Sigmoid colon (tissue), 7 donors: Measurements from ENCODE around the gene TRABD2B. TPM values are rescaled to one million over a fixed set of nuclear protein-coding genes. Genes with fewer than 3 reads are reported as not detected.

Experiments
- DNase-seq: peaks from one replicate; pipeline ENCODE4 v3.0.0-alpha.2; 2019
- H3K27ac ChIP-seq, 4 donors: fragments of 200-600 bp; sonication (generic); one replicate each; pipeline ENCODE4 v1.5.1; 2016 to 2019; ENCODE audit warnings: mild to moderate bottlenecking in 1 of 4
- H3K27me3 ChIP-seq, 3 donors: fragments of 200-600 bp; sonication (generic); one replicate each; pipeline ENCODE4 v1.5.1; 2019; ENCODE audit warnings: mild to moderate bottlenecking in 1 of 3
- H3K36me3 ChIP-seq, 4 donors: fragments of 200-600 bp; sonication (generic); one replicate each; pipeline ENCODE4 v1.5.1; 2016 to 2019
- H3K4me1 ChIP-seq, 4 donors: fragments of 200-600 bp; sonication (generic); one replicate each; pipeline ENCODE4 v1.5.1; 2017 to 2019
- H3K4me3 ChIP-seq, 4 donors: fragments of 200-600 bp; sonication (generic); one replicate each; pipeline ENCODE4 v1.5.1; 2017 to 2019; ENCODE audit warnings: mild to moderate bottlenecking in 2 of 4, moderate library complexity in 1 of 4
- H3K9me3 ChIP-seq, 4 donors: fragments of 200-600 bp in 3 of 4; sonication (generic) in 3 of 4; one replicate each; pipeline versions ENCODE4 v1.5.1 to v1.6.1; 2013 to 2019
- EP300 ChIP-seq, 4 donors: sonication (generic); formaldehyde crosslinking; IDR thresholded peaks; one replicate each; pipeline ENCODE4 v1.6.1; 2017; ENCODE audit warnings: antibody characterized with exemption in 4 of 4
- POLR2A ChIP-seq, 2 donors: fragments of 450-650 bp; IDR thresholded peaks; one replicate each; pipeline ENCODE4 v1.6.1; 2016; ENCODE audit warnings: antibody characterized with exemption in 2 of 2, mild to moderate bottlenecking in 2 of 2, moderate library complexity in 2 of 2
- POLR2AphosphoS5 ChIP-seq, 4 donors: sonication (generic); formaldehyde crosslinking; IDR thresholded peaks; one replicate each; pipeline ENCODE4 v1.6.1; 2017; ENCODE audit warnings: antibody characterized with exemption in 4 of 4
- WGBS, 2 donors: extraction: QIAGEN DNeasy Blood & Tissue Kit; methylation state at CpG; one replicate each; pipeline ENCODE4 v1.1.7; 2013; 5-methylcytosine and 5-hydroxymethylcytosine counted together
- intact Hi-C: fragments of 100-400 bp; cut with DNase I; formaldehyde crosslinking; loops from one replicate; pipeline ENCODE4 v1.15.1; 2023
- polyA plus RNA-seq, 3 donors: library from polyadenylated mRNA; stranded (reverse); fragments of 200-250 nt; gene quantifications; one replicate each; pipeline ENCODE4 v1.2.3, GENCODE V29; 2013
- total RNA-seq, 4 donors: library from RNA; depleted of rRNA; stranded (reverse); fragments of >200 nt; gene quantifications; one replicate each; pipeline ENCODE4 v1.1.0, GENCODE V29; 2016
- TF ChIP-seq, protein P1 (sequence below), 4 experiments: fragments of 450-650 bp in 3 of 4; fragments of 200-600 bp in 1 of 4; IDR thresholded peaks; one replicate each; pipeline ENCODE4 v1.5.1; 2016 to 2019; ENCODE audit warnings: antibody characterized with exemption in 4 of 4, mild to moderate bottlenecking in 3 of 4, moderate library complexity in 2 of 4
- donor health status: healthy with polysubstance abuse.
- donor health status: Bipolar disorder and iron deficiency.
- donor health status: healthy.

TRABD2B gene
- total and polyA plus RNA-seq, 7 donors, result 0.63 to 1.8 (median 1.0) TPM; not detected in 1

DNA sequence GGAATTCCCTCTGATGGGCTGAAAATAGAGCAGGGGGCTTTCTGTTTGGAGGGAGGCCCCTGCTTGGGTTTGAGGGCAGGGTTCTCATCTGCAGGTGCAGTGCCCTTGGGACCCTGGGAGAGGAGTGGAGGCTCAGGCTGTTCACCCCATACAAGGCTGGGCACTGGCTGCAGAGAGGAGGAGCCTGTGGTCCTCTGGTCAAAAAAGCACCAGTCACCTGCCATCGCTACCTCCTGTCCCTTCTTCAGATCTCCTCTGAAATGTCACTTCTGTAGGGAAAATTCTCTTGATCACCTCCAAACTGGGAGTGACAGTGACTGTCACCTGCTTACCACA, 108.9 kb downstream of the TRABD2B start:
- 94 to 98% methylated on average over 1 of the region's 1 CpG for WGBS, 2 donors
- intact Hi-C loops, result no loop called here

DNA sequence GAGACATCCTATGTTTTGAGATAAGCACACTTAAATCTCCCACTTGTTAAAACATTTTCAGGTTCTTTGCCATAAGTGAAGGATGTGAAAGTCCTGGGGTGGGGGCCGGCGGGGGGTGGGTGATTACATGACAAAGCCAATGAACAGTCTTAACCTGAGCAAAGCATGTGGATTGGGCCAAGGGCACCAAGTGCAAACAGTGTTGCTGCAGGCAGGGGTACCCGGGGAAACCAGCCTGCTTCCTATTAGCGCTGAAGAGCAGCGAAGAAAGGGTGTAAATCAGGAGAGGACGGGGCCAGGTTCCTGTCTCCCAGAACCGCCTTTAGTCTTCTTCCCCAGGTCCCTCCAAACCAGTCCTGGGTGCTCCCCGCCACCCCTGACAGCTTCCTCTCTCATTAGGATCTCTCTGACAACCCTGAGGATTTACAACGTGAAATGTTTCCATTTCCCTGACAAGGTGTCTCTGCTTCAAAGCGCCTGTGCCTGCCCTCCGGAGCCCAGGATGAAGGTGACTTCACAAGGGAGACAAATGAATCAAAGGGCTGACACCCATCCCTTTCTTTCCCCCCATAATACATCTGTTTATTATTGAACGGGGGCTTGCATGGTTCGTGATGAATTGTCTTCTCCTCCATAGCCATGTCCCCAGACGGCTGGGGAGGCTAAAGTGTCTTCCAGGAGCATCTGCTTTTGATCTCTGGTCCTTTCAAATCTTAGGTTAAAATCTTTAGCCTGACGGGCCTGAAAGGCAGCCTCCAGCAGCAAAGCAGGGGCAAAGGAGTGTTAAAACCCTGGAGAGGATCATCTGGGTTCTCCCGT, 109.5 kb downstream of the TRABD2B start:
- intact Hi-C loops, result no loop called here
- WGBS, 2 donors, result 68 to 79% methylated on average over 16 of the region's 16 CpGs
- Histone ChIP-seq H3K27ac (no peak overlapping the region), H3K27me3 (no peaks in the 10 kb centered on the region), H3K9me3 (no peaks in the 10 kb centered on the region), H3K4me1 (no peaks in the 10 kb centered on the region), H3K4me3 (no peak overlapping the region), H3K36me3 (no peaks in the 10 kb centered on the region)
- no peak for DNase-seq
- TF ChIP-seq POLR2A (IDR thresholded peaks at IDR 0.05), result no peak
- TF ChIP-seq, protein P1, sequence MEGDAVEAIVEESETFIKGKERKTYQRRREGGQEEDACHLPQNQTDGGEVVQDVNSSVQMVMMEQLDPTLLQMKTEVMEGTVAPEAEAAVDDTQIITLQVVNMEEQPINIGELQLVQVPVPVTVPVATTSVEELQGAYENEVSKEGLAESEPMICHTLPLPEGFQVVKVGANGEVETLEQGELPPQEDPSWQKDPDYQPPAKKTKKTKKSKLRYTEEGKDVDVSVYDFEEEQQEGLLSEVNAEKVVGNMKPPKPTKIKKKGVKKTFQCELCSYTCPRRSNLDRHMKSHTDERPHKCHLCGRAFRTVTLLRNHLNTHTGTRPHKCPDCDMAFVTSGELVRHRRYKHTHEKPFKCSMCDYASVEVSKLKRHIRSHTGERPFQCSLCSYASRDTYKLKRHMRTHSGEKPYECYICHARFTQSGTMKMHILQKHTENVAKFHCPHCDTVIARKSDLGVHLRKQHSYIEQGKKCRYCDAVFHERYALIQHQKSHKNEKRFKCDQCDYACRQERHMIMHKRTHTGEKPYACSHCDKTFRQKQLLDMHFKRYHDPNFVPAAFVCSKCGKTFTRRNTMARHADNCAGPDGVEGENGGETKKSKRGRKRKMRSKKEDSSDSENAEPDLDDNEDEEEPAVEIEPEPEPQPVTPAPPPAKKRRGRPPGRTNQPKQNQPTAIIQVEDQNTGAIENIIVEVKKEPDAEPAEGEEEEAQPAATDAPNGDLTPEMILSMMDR (IDR thresholded peaks at IDR 0.05), result no peak
- no peak for TF ChIP-seq EP300 (IDR thresholded peaks at IDR 0.05)
- no peak for TF ChIP-seq POLR2AphosphoS5 (IDR thresholded peaks at IDR 0.05)

More for the DNA sequence above, 108.9 kb downstream of the TRABD2B start:
- no peaks in the 10 kb centered on the region for H3K36me3 ChIP-seq
- TF ChIP-seq POLR2A (IDR thresholded peaks at IDR 0.05), result no peak
- TF ChIP-seq, protein P1 (IDR thresholded peaks at IDR 0.05), result no peak
- TF ChIP-seq EP300 (IDR thresholded peaks at IDR 0.05), result no peak
- TF ChIP-seq POLR2AphosphoS5 (IDR thresholded peaks at IDR 0.05), result no peak
- no peak overlapping the region for H3K4me3 ChIP-seq
- H3K9me3 ChIP-seq, result no peaks in the 10 kb centered on the region
- DNase-seq, result no peak
- no peaks in the 10 kb centered on the region for H3K27me3 ChIP-seq
- H3K4me1 ChIP-seq, result no peaks in the 10 kb centered on the region
- no peak overlapping the region for H3K27ac ChIP-seq

DNA sequence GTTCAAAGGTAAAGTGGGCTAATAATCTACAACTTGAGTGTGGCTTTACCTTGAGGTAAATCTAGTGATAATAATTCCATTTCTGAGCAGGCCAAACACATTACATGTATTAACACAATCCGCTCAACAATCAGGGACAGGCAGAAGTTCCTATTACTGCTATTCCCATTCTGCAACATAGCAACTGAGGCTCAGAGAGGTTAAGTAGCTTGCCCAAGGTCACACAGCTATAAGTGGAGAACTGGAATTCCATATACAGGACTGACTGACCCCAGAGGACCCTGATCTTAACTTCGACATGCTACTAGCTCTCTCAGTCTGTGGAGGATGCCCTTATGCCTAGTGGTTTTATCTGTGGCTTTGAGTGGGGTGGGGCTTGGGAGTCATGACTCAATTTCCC, 110.1 kb downstream of the TRABD2B start:
- peaks cover 0 to 3% (median 0%) of the 10 kb centered on the region in 4 donors for H3K4me1 ChIP-seq
- no peak overlapping the region for H3K27ac ChIP-seq
- no peaks in the 10 kb centered on the region for H3K36me3 ChIP-seq
- WGBS, 2 donors, result 72 to 76% methylated on average over 2 of the region's 2 CpGs
- H3K4me3 ChIP-seq, result no peak overlapping the region
- H3K27me3 ChIP-seq, result no peaks in the 10 kb centered on the region
- TF ChIP-seq, protein P1 (IDR thresholded peaks at IDR 0.05), result no peak
- TF ChIP-seq EP300 (IDR thresholded peaks at IDR 0.05) (no peak), POLR2A (IDR thresholded peaks at IDR 0.05) (no peak), POLR2AphosphoS5 (IDR thresholded peaks at IDR 0.05) (no peak)
- intact Hi-C loops, result no loop called here
- no peak for DNase-seq
- no peaks in the 10 kb centered on the region for H3K9me3 ChIP-seq

DNA sequence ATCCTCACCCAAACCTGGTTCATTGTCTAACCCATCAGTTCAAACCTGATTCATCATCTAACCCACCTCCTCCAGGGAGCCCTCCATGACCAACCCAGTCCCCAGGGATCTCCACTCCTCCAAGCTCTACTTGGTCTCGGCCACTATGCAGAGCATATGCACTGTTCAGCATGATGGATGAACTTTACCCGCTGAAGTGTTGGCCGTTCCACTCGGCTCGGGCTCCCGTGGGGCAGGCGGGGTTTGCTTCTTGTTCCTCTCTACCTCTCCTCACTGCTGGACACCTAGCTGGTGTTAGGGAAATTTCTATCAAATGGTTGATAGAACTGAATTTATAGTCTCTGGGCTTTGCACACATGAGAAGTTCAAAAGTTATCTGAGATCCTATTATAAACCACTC, 111.0 kb downstream of the TRABD2B start:
- no peaks in the 10 kb centered on the region for H3K9me3 ChIP-seq
- 87 to 89% methylated on average over 7 of the region's 7 CpGs for WGBS, 2 donors
- DNase-seq, result no peak
- no peak overlapping the region for H3K4me3 ChIP-seq
- TF ChIP-seq, protein P1 (IDR thresholded peaks at IDR 0.05), result no peak
- TF ChIP-seq EP300 (IDR thresholded peaks at IDR 0.05) (no peak), POLR2AphosphoS5 (IDR thresholded peaks at IDR 0.05) (no peak), POLR2A (IDR thresholded peaks at IDR 0.05) (no peak)
- no peaks in the 10 kb centered on the region for H3K36me3 ChIP-seq
- H3K27me3 ChIP-seq, result no peaks in the 10 kb centered on the region
- intact Hi-C loops, result no loop called here
- peaks cover 0 to 8% (median 0%) of the 10 kb centered on the region in 4 donors for H3K4me1 ChIP-seq
- H3K27ac ChIP-seq, result no peak overlapping the region
